ENCODE measurements around the gene NBEA. TPM values are rescaled to one million over a fixed set of nuclear protein-coding genes. Genes with fewer than 3 reads are reported as not detected.

The NBEA gene
- polyA plus RNA-seq, 1 experiment: 1.3 TPM

DNA sequence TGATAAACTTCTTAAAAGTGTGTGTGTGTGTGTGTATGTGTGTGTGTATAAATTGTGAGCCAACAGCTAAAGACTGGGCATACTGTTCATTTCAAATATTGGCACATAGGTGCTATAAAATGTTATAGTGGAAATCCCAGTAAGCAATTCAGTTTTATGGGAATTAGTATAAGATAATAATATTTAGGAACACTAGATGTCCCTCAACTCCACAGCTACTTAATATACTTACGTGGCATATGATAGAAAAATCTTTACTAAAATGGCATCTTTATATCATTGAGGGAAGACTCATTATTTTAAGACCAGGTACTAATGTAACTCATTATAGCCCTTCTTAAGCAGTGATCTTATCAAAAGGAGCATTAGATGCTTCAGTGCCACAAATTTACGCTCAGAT lies 268.2 kb downstream of the NBEA start:
- Histone ChIP-seq H3K9me3 (ENCODE audit: control insufficient read depth, insufficient read depth, low read length) (no peaks in the 10 kb centered on the region), H3K27me3 (ENCODE audit: control insufficient read depth, insufficient read depth, low read length) (no peaks in the 10 kb centered on the region), H3K27ac (ENCODE audit: low read depth, low read length) (no peak overlapping the region), H3K4me3 (ENCODE audit: low read depth, low read length) (no peak overlapping the region)
- ChIA-PET CTCF (interaction anchor here (0.7 to 2.0 kb wide), 2 partner anchors 15 to 608 kb away, joined by 3 to 7 read pairs; no protein-coding TSS in a partner anchor), POLR2A (no interaction called here)
- DNase-seq (ENCODE audit: low read depth, low spot score): no peak
- TF ChIP-seq, protein P1, sequence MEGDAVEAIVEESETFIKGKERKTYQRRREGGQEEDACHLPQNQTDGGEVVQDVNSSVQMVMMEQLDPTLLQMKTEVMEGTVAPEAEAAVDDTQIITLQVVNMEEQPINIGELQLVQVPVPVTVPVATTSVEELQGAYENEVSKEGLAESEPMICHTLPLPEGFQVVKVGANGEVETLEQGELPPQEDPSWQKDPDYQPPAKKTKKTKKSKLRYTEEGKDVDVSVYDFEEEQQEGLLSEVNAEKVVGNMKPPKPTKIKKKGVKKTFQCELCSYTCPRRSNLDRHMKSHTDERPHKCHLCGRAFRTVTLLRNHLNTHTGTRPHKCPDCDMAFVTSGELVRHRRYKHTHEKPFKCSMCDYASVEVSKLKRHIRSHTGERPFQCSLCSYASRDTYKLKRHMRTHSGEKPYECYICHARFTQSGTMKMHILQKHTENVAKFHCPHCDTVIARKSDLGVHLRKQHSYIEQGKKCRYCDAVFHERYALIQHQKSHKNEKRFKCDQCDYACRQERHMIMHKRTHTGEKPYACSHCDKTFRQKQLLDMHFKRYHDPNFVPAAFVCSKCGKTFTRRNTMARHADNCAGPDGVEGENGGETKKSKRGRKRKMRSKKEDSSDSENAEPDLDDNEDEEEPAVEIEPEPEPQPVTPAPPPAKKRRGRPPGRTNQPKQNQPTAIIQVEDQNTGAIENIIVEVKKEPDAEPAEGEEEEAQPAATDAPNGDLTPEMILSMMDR (IDR thresholded peaks at IDR 0.05; ENCODE audit: low read depth, low read length): no peak

DNA sequence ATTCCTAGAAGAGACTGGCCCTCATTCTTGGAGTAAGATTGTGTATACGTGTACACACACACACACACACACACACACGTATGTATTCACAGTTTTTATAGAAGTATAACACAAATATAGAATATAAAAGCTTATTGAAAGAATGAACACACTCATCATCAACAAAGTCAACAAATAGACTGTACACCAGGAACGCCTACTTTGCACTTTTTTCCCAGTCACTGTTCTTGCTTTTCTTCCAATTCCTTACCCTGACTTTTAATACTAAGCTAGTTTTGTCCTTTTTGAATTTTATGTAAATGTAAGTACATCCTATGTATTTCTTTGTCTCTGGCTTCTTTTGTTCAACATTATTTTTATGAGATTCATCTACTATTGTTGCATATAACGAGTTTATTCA lies 269.9 kb downstream of the NBEA start:
- no peak for DNase-seq (ENCODE audit: low read depth, low spot score)
- ChIA-PET CTCF (no interaction called here), POLR2A (no interaction called here)
- Histone ChIP-seq H3K4me3 (ENCODE audit: low read depth, low read length) (no peak overlapping the region), H3K27me3 (ENCODE audit: control insufficient read depth, insufficient read depth, low read length) (no peaks in the 10 kb centered on the region), H3K9me3 (ENCODE audit: control insufficient read depth, insufficient read depth, low read length) (no peaks in the 10 kb centered on the region), H3K27ac (ENCODE audit: low read depth, low read length) (no peak overlapping the region)
- TF ChIP-seq, protein P1 (IDR thresholded peaks at IDR 0.05; ENCODE audit: low read depth, low read length): no peak

DNA sequence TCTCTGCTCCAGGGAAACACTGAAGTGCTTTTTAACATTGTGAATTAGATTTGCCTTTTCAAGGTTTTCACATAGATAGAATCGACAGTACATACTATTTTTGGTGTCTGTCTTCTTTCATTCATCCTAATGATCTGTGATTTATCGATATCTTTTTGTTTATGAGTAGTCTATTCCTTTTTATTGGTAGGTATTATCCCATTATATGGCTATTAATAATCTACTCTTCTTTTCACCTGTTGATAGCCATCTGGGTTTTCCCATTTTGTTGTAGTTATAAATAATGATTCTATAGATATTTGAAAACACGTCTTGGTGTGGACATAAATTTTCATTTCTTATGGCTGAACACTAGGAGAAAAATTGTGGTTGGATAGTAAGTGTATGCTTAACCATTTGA lies 271.8 kb downstream of the NBEA start:
- ChIA-PET POLR2A (no interaction called here), CTCF (no interaction called here)
- Histone ChIP-seq H3K27me3 (ENCODE audit: control insufficient read depth, insufficient read depth, low read length) (no peaks in the 10 kb centered on the region), H3K9me3 (ENCODE audit: control insufficient read depth, insufficient read depth, low read length) (no peaks in the 10 kb centered on the region), H3K4me3 (ENCODE audit: low read depth, low read length) (no peak overlapping the region), H3K27ac (ENCODE audit: low read depth, low read length) (no peak overlapping the region)
- DNase-seq (ENCODE audit: low read depth, low spot score): no peak
- TF ChIP-seq, protein P1 (IDR thresholded peaks at IDR 0.05; ENCODE audit: low read depth, low read length): no peak

DNA sequence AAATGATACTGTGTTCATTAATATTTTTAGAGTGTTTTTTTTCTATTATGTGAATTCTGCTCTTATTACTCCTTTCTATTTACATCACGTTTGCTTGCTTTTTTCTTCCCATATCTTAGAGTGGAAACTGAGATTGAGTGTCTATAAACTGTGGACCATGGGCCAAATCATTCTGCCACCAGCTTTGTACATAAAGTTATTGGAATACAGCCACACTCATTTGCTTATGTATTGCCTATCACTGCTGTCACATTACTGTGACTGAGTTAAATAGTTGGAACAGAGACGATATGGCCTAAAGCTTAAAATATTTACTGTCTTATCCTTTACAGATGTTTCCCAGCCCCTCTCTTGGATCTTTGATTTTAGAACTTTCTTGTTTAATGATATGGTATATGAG lies 274.1 kb downstream of the NBEA start:
- DNase-seq (ENCODE audit: low read depth, low spot score): no peak
- Histone ChIP-seq H3K27ac (ENCODE audit: low read depth, low read length) (no peak overlapping the region), H3K27me3 (ENCODE audit: control insufficient read depth, insufficient read depth, low read length) (no peaks in the 10 kb centered on the region), H3K4me3 (ENCODE audit: low read depth, low read length) (no peak overlapping the region), H3K9me3 (ENCODE audit: control insufficient read depth, insufficient read depth, low read length) (no peaks in the 10 kb centered on the region)
- CTCF ChIA-PET: interaction anchor here (0.9 kb wide), 1 partner anchor 737 kb away, joined by 3 read pairs; no protein-coding TSS in a partner anchor
- TF ChIP-seq, protein P1 (IDR thresholded peaks at IDR 0.05; ENCODE audit: low read depth, low read length): no peak
- POLR2A ChIA-PET: no interaction called here

DNA sequence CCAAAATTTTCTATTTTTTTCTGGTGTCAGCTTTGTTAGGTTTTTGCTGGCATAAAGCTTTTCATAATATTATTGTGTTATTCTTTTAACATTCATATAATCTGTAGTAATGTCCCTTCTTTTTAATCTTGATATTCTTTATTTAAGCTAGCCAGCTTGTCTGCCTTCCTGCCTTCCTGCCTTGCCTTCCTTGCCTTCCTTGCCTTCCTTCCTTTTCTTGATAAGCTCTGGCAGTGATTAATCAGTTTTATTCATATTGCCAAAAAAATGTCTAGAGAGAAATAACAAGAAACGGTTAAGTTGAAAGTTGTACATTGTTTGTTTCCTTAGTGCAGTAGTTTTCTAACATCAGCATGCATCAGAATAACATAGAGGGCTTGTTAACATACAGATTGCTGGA lies 277.0 kb downstream of the NBEA start:
- no peak for DNase-seq (ENCODE audit: low read depth, low spot score)
- no peaks in the 10 kb centered on the region for H3K27me3 ChIP-seq (ENCODE audit: control insufficient read depth, insufficient read depth, low read length)
- no peak overlapping the region for H3K27ac ChIP-seq (ENCODE audit: low read depth, low read length)
- TF ChIP-seq, protein P1 (IDR thresholded peaks at IDR 0.05; ENCODE audit: low read depth, low read length): no peak
- ChIA-PET CTCF (no interaction called here), POLR2A (no interaction called here)
- no peak overlapping the region for H3K4me3 ChIP-seq (ENCODE audit: low read depth, low read length)
- H3K9me3 ChIP-seq (ENCODE audit: control insufficient read depth, insufficient read depth, low read length): no peaks in the 10 kb centered on the region

Measured in AG04450 (cell line).